Measurements from ENCODE around the gene MSRB1. TPM values are rescaled to one million over a fixed set of nuclear protein-coding genes. Genes with fewer than 3 reads are reported as not detected.
A peak's percentile ranks its signal among the peaks of the same experiment; 100 is the strongest.
"Not testable (repeated sequence)": the region's sequence is repeated elsewhere in the genome, so short reads cannot be mapped to it uniquely, and the experiment has no call there.

The MSRB1 gene
- total RNA-seq, 1 donor = 14.3 TPM

DNA sequence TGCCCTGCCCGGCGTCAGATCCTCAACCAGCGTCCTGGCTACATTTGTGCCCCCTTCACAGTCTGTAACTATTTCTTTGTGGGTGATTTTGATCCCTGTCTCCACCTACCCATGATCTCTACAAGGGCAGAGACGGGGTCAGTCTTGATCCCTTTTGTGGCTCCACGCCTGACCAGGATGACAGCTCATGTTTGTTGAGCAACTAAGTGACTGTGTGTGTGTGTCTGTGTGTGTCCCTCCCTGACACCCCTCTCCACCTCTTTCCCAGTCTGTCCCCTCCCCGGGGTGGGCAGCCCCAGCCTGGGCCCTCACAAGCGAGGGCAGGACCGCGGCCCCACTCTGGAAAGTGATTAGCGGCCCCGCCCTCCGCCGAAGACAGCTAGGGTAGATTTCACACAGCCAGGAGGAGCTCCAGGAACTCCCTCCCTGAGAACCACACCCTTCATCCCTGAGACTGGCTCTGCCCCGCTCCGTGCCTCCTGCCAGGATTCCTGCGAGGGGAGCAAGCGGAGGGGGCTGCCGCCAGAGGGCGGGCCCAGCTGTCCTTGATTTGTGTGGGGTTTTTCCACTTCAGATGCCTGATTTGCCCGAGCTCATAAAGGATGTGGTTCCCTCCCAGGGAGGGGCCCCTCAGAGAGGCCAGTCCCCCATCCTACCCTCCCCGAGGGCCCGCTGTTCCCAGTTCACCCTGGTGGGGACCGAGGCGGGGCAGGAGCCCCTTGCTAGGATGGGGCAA is 19.5 kb downstream of the MSRB1 start:
- TF ChIP-seq, protein P1, sequence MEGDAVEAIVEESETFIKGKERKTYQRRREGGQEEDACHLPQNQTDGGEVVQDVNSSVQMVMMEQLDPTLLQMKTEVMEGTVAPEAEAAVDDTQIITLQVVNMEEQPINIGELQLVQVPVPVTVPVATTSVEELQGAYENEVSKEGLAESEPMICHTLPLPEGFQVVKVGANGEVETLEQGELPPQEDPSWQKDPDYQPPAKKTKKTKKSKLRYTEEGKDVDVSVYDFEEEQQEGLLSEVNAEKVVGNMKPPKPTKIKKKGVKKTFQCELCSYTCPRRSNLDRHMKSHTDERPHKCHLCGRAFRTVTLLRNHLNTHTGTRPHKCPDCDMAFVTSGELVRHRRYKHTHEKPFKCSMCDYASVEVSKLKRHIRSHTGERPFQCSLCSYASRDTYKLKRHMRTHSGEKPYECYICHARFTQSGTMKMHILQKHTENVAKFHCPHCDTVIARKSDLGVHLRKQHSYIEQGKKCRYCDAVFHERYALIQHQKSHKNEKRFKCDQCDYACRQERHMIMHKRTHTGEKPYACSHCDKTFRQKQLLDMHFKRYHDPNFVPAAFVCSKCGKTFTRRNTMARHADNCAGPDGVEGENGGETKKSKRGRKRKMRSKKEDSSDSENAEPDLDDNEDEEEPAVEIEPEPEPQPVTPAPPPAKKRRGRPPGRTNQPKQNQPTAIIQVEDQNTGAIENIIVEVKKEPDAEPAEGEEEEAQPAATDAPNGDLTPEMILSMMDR (IDR thresholded peaks at IDR 0.05; ENCODE audit: insufficient read depth, low read length) = peak; percentile 21
- no peak overlapping the region for H3K4me3 ChIP-seq (ENCODE audit: low read depth, low read length)
- peak; percentile 46 for DNase-seq (ENCODE audit: low read depth)

DNA sequence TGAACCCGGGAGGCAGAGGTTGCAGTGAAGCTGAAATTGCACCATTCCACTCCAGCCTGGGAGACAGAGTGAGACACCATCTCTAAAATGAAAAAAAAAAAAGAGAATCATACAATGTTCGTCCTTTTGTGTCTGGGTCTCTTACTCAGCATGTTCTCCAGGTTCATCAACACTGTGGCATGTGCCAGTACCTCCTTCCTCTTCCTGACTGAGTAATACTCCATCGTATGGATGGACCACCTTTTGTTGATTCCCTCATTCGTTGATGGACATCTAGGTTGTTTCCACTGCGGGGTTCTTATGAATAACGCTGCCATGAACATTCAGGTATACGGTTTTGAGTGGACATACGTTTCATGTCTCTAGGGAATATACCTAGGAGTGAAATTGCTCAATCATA is 20.6 kb downstream of the MSRB1 start:
- no peak for DNase-seq (ENCODE audit: low read depth)
- H3K4me3 ChIP-seq (ENCODE audit: low read depth, low read length) = no peak overlapping the region
- TF ChIP-seq, protein P1 (IDR thresholded peaks at IDR 0.05; ENCODE audit: insufficient read depth, low read length) = no peak

DNA sequence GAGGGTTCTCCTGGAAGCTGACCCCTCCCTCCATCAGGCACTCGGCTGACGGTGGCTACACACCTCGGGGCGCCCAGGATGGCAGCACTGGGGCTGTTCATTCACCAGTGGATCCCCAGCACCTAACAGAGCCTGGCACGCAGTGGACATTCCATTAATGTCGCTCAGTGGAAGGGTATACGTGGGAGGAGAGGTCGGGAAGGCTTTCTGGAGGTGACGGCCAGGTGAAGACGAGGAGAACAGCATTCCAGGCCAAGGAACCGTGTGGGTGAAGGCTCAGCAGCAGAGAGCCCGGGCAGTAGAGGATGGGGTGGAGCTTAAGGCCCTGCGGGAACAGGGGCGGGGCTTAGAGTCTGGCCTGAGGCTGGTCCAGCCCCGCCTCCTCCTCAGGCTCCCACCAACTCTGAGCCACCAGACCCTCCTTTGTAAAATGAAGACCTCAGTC is 22.2 kb downstream of the MSRB1 start:
- DNase-seq (ENCODE audit: low read depth) = no peak
- TF ChIP-seq, protein P1 (IDR thresholded peaks at IDR 0.05; ENCODE audit: insufficient read depth, low read length) = no peak
- no peak overlapping the region for H3K4me3 ChIP-seq (ENCODE audit: low read depth, low read length)

DNA sequence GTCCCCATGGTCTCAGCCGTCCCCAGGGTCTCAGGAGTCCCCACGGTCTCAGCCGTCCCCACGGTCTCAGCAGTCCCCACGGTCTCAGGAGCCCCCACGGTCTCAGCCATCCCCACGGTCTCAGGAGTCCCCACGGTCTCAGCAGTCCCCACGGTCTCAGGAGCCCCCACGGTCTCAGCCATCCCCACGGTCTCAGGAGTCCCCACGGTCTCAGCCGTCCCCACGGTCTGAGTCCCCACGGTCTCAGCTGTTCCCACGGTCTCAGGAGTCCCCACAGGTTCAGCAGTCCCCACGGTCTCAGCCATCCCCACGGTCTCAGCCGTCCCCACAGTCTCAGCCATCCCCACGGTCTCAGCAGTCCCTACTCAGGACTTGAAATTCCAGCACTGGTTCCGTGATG is 22.9 kb downstream of the MSRB1 start:
- H3K4me3 ChIP-seq (ENCODE audit: low read depth, low read length); DNase-seq (ENCODE audit: low read depth): not testable (repeated sequence)

DNA sequence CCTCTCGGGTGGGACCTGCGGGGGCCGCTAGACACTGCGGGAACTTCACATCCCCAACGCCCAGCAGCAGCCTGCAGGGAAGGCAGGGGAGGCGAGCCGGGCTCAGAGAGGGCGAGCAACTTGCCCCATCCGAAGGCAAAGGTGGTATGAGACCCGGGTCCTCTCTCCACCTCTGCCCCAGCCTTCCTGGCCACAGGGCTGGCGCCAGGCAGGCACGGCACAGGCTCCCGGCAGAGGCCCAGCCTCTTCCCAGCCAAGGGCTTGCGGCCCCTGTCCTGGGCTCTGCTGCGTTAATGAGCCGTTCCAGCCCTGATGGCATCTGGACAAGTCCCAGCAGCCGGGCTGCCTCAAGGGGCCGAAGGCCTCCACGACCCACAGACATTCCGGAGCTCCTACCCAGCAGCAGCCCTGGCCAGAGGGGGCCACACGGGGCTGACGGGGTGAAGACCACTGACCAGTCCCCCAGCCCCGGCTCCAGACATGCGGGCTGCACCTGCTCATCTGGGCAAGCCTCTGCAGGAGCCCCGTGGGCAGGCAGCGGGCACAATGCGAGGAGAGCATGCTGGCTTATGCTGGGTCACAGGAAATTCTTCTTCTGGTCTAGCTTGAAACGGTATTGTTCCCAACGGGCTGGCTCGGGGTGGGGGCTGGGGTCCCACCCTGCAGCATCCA is 23.5 kb downstream of the MSRB1 start:
- TF ChIP-seq, protein P1 (IDR thresholded peaks at IDR 0.05; ENCODE audit: insufficient read depth, low read length) = no peak
- DNase-seq (ENCODE audit: low read depth) = no peak

DNA sequence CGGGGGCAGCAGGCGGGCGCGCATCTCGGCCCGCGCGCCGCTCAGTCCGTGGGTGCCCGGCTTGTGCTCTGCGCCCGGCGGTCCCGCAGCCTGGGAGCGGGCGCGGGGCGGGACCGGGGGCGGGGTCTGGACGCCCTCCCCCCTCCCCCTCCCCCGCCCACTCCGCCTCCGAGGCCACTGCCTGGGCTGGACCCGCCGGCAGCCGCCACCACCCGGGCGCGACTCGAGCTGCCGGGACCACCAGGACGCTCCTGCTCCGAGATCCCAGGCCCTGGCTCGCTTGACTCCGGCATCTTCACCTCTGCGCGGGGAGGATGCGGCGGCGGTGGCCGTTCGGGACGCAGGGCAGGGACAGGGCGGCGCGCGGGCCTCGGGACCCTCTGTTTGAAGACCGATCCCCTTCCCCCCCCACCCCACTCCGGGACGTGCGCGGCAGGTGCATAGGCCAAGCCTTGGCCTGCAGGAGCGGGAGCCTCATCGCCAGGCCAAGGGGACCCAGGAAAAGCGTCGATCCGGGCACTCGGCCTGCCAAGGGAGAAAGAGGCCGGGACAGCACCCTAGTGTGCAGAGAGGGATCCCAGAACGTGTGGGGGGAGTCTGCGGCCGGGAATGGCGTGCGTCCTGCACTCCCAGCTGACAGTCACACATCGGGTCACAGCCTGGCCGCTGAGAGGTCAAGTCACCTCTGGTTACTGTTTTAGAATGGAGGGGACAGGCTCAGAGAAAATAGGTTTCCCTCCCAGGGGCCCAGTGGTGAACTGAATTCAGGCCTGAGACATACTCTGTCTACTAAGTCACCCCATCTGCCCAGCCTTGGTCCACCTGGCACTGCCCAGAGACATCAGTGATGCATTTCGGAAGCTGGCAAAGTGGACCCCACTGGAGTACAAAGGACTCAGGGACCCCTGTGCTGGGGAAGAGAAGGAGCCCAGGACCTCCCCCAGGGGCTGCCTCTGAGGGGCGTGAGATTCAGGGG is 24.4 kb downstream of the MSRB1 start, which contains the start of gene HS3ST6:
Gene HS3ST6, minus strand, starts transcription at position 65 of the 976 bp plus-strand sequence. CDS start 92 bp downstream, outside the sequence.
- H3K4me3 ChIP-seq (ENCODE audit: low read depth, low read length) = no peak within 1 kb of the TSS
- no peak for DNase-seq (ENCODE audit: low read depth)
- TF ChIP-seq, protein P1 (IDR thresholded peaks at IDR 0.05; ENCODE audit: insufficient read depth, low read length) = no peak

More for the DNA sequence above, 23.5 kb downstream of the MSRB1 start:
- no peak overlapping the region for H3K4me3 ChIP-seq (ENCODE audit: low read depth, low read length)
